Amygdala (tissue), 56 donors: ENCODE data around the gene TLX1.

ENCODE experiments used
- DNase-seq, 56 donors: peaks; one replicate each; lab custom pipeline; 2025; lab: John Stamatoyannopoulos, UW

Gene TLX1

DNA sequence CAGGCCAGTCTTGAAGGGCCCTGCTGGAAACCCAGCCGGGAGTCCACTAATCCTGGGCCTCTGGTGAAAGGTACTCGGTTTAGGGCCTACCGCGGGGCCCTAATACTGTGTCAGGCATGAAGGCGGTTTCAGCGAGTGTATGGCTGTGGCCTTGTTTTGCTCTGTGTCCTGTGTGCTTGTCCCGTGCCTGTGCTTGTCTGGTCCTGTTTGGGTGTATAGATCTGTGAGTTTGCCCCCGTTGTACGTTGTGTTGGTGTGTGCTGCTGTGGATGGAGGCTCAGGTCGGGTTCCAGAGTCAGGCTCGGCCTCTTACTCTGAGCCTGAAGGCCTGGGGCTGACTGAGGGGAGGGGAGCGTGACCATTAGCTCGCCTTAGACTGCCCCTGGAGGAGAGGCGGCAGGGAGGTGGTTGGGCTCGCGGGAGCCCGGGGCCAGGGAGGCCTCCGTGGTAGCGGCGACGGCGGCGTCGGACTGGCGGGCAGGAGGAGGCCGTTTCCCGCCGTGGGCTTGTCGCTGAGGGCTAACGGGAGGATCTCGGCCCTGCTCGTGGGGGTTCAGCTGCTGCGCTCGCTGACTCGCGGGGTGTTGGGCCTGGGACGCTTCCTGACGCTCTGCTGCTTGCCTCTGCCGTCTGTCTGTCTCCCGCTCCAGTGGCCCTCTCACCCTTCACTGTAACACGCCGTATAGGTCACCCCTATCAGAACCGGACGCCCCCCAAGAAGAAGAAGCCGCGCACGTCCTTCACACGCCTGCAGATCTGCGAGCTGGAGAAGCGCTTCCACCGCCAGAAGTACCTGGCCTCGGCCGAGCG lies 2.6 kb downstream of the TLX1 start:
- DNase-seq = no peak

DNA sequence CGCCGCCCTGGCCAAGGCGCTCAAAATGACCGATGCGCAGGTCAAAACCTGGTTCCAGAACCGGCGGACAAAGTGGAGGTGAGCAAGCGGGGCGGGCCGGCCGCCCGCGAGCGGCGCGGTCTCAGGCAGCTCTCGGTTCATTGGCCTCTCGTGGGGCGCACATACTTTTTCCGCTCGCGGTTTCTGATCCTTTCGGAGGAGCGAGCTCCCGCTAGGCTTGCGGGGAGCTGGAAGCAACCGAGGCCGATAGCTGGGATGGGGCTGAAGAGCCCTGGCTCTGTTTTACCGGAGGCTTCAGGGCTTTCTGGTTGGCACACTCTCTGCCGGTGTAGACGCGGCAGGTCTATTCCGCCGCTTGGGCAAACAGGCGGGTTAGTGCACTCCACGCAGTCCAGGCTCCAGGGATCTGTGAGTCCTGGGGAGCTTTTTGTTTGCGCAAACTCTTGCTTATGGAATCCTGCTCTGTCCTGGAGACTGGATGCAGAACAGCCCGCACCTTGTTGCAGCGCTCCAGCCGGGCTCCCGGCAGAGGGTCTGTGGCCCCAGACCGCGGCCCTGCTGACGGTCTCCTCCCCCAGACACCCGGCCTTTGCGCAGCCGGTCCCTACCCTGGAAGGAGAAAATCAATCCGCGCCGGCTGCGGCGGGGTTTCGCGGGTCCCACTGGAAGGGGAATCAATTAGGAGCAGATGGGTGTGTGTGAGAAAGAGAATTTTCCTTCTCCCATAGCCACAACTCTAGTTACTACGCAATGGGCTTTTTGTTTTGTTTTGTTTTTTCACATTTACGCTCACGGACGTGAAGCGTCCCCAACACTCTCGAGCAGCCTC lies 3.4 kb downstream of the TLX1 start:
- DNase-seq = no peak

DNA sequence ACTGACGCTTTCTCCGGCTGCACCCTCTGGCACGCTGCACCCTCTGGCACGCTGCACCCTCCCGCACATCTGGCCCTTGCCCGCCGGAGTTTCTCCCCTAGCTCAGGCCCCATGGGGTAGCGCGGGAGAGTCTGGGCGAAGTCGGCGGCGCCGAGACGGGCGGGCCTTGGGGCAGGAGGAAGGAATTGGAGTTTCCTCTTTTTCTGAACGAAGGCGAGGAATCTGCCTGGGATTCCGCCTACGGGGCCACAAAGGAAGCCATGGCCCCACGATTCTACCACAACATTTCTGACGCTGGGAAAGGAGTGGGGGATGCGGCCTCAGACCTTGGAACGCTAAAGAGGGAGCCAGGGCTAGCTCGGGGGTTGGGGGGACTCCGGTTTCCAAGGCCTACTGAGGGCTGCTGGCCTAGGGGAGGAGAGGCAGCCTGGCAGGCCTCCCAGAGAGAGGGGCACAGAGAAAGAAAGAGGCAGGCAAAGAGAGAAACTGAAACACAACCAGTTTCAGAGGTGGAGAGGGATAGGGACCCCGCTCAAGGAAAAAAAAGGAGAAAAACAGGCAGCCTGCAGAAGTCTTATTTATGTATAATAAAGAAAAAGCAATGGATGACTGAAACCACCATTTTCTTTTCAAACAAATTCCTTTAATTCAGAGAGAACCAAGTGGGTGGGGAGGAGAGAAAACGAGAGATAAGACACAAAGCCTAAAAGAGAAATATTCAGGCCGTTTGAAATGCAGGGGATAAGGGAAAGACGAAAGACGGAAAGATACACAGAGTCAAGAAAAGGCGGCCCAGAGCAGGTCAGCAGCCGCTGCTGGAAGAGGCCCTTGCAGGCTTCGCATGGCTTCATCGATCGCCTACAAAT lies 4.3 kb downstream of the TLX1 start:
- no peak for DNase-seq

DNA sequence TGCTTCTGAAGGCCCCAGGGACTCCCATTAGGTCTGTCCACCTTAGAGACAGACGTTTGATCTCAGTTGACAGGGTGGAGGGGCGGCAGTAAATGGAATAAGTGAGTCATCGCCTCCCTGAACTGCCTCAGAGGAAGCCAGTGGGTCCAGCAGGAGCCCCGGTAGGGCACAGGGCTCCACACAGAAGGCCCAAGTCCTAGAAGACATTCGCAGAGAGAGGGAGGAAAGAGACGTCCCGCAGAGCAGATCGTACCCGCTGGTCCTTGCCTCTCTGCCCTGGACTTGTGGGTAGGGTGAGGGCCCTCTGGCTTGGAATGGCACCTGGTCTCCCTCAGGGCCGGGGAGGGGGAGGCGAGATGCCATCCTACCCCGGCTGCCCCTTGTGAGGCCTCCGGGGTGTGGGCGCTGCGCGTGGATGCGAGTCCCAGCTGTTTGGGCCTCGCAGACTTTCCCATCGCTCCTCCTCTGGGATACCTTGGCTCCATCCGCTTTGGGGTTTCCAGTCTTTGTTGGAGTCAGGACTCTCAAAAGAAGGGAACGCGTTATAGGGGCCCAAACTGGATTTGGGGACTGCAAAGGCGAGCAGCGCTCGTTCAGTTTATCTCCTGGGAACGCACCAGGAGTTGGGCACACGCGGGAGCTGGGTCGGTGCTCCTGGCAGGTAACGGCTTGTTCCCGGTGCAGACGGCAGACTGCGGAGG lies 5.1 kb downstream of the TLX1 start:
- DNase-seq = no peak

DNA sequence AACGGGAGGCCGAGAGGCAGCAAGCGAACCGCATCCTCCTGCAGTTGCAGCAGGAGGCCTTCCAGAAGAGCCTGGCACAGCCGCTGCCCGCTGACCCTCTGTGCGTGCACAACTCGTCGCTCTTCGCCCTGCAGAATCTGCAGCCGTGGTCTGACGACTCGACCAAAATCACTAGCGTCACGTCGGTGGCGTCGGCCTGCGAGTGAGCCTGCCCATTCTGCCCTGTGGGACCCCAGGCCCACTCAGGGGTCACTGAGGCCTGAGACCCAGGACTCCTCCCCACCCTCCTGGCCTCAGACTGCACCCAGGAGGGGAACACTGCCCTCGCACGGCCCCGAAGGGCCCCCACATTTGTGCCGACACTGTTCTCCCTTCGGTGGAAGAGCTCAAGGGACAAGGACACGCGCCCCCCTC lies 5.6 kb downstream of the TLX1 start:
- DNase-seq = no peak

DNA sequence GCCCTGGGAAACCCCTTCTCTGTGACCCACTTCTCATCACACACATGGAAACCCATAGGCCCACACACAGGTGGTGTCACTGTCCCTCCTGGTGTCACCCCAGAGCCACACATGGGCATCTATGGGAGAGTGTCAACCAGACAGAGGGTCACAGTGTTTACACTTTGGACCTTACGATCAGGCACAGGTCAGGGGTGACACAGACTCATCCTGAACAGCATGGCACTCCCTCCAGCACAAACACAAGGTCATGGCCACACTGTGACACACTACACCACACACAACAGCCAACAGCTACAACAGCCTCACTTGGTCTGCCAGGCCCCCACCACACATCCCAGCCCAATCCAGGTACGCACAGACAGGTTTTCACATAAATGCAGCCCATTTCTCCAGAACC lies 6.2 kb downstream of the TLX1 start:
- DNase-seq = no peak

DNA sequence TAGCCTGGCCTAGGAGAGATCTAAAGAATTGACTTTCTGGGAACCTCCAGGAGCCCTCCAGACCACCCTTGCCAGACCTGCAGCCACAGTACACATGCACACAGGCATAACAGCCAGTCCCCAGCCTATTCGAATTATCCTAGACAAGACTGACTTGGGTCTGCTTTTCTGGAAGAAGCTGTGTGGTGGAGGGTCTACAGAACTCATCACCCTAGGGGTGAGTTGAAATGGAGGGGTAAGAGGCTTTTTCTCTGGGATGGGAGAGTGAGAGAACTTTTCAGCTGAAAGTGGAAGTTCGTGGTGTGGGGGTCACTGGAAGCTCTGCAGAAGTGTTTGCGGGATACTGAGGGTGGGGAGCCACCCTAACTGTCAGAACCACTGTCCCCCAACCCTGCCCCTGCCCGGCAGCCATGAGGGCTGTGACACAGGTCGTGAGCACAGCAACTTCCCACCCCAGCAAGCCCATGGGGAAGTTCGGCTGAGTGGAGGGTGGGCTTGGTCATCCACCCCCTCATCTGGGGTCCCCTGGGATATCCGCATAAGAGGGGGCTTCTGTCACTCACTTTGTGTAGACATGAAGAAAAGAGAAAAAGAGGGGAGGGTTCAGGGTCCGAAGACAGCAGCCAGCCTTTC lies 7.8 kb downstream of the TLX1 start:
- no peak for DNase-seq

DNA sequence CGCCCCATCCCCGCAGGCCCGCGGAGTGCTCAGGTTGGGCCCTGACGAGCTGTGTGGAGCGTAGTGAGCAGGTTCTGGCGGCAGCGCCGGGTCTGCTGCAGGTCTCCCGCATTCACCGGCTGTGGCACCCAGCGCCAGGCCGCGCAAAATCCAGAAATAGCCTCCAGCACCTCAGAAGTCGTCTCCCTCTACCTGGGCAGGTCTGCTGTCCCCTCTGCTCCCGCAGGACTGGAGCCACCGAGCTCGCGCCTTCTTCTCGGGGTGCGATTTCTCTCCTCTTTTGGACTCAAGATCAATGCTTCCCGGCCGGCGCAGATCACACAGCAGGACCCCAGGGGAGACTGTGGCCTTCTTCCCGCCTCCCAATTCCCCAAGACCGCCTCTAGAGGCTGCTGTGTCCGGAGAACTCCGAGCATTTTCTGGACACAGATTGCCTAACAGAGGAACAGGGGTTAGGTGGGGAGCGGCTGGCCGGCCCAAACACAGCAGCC lies 8.4 kb downstream of the TLX1 start:
- DNase-seq = no peak

DNA sequence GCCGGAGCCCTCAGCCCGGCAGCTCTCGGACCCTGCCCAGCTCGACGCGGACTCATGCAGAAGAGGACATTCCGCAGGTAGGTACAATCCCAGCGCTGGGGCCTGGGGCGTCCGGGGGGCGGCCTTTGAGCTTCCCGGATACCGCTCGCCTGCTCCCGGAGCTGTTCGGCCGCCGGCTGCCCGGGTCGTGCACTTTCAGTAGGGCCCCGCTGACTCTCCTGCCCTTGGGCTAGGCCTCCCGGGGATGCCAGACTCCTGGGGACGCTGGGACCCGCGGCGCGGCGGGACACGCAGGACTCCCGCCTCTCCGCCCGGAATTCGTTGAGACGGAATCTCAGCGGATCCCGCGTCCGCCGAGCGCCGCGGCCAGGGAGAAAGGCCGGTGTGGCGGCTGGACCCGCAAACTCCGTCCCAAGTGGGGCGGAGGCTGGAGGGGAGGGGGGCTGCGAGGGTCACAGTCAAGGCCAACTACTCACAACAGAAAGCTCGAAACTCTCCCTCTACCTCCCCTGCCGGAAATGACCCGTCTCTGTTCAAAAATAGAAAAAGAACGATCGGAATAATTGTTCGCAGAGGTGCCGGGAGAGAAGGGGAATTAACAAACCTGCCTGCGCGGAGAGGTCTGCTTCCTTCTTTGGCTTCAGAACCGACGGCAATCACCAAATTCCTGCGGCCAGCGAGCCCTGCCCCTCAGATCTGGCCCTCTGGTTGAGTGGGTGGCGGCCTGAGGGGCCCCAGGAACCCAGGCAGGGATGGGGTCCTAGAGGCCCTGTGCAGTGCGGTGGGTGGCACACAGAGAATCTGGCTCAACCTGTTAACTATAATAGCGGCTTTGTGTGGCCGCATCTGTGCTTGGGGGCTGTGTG lies 9.2 kb downstream of the TLX1 start:
- DNase-seq = no peak

DNA sequence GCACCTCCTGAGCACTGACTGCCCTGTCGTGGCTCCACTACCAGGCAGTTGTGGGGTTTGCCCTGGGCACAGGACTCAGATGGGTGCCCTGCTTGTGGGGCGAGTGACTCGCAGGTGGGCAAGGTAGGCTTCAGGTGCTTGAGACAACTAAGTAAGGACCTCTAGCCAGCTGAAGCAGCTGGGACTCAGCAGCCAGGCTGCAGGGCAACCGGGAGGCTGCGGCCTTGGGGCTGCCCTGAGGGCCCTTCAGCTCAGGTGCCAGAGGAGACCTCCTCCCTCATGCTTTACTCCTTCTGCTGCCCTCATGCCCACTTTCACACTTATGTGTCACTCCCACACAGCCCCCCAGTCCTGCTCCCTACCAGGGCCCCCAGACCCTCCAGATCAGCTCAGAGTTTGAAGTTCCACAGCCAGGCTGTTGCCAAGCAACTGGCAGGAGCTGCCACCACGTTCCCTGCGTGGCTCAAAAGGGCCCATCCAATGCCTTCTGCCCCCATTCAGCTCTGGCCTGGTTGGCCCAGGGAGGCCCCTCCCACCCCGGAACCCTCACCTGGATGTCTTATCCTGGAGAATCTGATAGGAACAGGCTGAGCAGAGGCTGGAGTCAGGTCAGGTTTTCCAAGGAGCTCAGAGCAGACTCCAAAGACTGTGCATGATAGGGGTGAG lies 10.0 kb downstream of the TLX1 start:
- no peak for DNase-seq

DNA sequence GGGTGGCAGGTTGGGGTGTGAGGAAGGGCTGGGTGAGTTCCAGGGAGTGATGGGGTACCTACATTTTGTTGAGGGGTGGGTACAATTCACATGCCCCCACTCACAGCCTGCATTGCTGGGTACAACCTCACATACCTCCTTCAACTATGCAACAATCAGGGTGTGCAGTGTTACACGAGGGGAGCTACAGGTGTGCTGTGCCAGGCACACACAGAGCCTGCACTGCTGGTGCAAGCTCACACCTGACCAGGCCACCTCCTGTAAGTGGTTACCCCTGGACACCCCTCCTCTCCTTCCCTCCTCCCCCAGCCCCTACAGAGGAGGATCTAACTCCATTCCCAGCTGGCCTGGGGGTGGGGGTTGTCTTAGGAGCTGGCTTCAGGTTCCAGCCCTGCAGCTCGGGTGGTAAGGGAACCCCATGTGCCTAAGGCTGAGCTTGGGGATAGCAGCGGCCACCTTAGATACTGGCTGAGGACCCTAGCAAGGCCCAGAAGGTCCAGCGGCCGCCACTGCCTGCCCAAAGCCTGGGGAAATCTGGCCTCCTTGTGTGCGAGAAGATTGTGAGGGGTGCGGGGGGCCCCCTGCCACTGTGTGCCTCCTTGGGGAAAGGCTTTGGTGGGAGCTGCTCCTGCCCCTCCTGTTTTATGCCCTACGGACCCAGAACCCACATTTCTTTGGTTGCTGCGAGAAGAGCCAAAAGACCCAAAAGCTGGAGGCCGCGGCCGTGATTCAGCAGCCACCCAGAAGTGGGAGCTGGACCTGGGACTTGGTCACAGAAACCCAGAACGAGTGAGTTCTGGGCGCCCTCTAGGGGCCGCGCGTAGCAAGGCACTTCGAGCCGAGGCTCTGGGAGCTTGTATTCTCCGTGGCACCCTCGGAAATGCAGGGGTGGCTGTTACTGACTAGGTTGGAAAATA lies 10.8 kb downstream of the TLX1 start:
- peak in 52 of 56 donors; percentile 9 to 80 (median 48) for DNase-seq

DNA sequence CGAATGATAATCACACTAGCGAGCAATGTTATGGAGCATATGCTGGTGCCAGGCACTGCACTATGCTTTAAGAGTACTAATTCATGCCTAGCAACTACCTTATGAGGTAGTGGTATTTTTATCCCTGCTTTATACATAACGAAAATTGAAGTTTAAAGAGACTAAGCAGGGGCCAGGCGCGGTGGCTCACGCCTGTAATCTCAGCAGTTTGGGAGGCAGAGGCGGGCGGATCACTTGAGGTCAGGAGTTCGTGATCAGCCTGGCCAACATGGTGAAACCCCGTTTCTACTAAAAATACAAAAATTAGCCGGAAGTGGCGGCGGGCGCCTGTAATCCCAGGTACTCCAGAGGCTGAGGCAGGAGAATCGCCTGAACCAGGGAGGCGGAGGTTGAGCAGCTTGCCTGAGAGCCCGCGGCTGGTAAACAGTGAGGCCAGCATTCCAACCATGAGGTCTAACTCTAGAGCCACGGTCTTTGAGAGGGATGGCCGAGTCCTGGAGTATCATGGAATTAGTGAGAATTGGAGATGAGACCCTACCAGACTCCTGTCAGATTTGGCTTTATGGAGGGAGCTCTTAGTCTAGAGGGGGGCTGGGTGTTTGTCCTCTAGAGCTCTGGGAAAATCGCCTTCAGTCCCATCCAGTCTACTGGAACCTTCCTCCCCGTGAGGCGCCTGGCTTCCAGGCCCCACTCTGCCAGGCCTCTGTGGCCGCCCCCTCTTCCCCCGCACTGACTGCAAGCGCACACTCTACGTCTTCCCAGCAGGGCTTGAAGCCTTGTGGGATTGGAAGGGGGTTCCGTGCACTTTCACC lies 11.6 kb downstream of the TLX1 start:
- DNase-seq = no peak

DNA sequence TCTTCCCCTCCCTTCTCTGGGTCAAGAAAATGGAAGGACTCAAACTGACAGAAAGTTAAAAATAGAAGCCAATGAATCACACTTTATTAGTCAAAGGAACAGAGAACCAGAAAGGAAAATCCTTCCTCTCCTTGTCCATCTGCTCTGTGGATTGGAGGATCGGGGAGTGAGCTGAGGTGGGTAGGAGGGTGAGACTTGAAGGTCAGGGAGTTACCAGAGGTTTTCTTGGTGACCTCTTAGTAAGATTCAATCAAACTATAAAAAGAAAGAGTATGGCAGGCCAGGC lies 12.2 kb downstream of the TLX1 start:
- no peak for DNase-seq

DNA sequence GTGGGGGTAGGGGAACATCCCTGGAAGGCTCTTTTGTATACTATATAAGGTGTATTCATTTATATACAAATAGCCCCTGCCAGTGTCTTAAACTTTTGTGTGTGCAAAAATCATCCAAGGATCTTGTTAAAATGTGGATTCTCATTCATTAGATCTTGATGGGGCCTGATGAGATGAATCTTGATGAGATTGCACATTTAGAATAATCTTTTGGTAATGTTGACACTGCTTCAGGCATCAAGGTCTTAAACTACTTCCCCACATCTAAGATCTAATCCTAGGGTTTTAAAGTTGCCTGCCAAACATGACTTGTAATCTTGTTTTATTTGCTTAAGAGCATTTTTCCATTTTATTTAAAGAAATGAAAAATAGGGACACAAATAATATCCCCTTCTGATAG lies 13.0 kb downstream of the TLX1 start:
- no peak for DNase-seq

DNA sequence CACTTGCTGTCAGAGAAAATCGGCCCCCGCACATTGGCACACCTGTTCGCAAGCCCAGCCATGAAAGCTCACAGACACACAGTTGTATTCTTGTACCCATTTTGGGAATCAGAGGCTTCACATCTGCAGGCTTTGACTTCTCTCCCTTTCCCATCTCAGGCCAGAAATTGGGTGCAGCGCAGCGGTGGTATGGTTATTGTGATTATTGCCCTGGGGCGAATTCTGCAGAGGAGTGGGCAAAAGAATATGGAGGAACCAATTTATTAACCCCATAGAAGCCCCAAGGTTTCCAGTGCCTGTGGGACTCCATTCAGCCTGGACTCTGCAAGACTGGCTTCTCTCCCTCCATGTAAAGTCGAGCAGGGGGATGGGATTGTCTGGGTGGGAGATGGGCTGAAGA lies 14.0 kb downstream of the TLX1 start:
- DNase-seq = no peak

DNA sequence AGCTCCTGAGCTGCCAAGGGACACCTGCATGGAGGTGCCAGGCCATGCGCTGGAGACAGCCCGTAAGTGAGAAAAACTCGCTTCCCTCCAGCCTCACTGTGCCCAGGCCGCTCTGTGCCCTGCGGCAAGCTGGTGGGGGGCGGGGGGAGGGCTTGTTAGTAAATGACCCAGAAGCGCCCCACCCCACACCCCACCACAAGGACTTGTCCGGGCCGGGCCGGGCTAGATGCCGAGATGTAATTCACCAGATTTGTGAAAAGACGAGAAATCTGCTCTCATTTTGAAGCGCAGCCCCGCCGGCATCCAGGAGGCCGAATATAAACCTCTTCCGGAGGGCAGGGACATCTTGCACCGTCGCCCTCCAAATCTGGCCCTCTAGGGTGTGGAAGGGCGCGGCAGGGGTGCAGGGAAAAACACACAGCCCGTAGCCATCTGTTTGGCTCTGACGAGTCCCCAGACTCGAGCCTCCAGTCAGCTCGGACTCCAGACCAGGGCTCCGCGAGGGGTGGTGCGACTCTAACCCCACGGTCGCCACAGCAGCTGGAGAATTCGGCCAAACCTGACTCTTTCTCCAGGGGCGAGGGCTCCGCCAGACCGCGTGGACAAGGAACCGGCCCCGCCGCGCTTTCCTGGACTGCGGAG lies 14.8 kb downstream of the TLX1 start:
- no peak for DNase-seq
